Measurements from ENCODE around the gene CDON.

The CDON gene

DNA sequence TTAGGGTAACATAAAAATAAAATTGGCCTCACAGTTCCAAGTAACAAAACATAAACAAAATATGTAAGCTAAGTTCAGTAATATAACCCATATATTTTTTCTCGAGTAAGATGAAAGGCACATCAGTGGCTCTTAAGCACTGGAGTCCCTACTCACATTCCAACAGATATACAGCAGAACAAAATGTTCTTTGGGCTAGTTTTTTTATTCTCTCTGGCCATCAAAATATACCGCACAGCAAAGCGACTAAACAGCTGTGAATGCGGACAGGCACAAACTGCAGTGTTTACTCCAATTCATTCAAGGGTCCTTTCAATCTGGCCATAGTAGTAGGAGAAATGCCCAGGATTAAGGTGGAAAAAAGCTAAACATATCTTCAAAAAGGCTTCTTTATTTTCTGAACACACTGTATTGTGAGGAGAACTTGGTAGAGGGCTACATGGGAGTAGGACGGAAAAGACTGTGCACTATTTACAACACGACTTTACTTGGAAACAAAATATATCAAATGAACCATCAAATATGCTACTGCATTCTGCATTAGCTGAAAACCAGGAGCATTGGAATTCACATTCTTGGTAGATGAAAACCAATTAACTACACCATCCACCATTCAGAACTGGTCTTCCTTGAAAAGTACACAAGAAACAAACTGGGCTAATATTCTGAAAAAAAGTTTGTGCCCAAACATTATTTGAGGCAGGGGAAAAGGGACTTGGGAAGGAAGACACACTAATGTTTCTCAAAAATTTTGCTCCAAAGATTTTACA lies 4.4 kb downstream of the CDON start:
- TF ChIP-seq, protein P1, sequence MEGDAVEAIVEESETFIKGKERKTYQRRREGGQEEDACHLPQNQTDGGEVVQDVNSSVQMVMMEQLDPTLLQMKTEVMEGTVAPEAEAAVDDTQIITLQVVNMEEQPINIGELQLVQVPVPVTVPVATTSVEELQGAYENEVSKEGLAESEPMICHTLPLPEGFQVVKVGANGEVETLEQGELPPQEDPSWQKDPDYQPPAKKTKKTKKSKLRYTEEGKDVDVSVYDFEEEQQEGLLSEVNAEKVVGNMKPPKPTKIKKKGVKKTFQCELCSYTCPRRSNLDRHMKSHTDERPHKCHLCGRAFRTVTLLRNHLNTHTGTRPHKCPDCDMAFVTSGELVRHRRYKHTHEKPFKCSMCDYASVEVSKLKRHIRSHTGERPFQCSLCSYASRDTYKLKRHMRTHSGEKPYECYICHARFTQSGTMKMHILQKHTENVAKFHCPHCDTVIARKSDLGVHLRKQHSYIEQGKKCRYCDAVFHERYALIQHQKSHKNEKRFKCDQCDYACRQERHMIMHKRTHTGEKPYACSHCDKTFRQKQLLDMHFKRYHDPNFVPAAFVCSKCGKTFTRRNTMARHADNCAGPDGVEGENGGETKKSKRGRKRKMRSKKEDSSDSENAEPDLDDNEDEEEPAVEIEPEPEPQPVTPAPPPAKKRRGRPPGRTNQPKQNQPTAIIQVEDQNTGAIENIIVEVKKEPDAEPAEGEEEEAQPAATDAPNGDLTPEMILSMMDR (IDR thresholded peaks at IDR 0.05; ENCODE audit: low read depth, low read length, missing control alignments), result no peak
- no peak overlapping the region for H3K4me3 ChIP-seq (ENCODE audit: low read depth, low read length)
- DNase-seq (ENCODE audit: low read depth), result no peak
- in situ Hi-C loops (cut with HindIII; ENCODE audit: low sequenced_read_pairs), result no loop called here

DNA sequence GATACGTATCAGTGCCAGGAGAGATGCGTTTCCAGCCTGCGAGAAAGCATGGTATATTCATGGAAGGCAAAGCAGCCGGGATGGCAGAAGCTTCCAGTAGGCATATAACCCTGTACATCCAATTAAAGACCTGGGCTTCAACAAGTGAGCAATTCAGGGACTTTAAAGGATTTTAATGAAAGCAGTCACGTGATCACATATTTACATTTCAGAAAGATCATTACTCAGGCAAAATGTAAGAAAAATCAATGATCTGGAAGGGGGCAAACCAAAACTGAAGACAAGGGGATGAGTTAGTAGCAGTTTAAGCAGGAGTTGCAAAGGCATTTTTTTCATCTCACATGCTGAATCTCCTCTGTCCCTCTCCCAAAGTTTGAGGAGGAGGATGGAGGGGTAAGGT lies 7.8 kb downstream of the CDON start:
- in situ Hi-C loops (cut with HindIII; ENCODE audit: low sequenced_read_pairs), result no loop called here
- H3K4me3 ChIP-seq (ENCODE audit: low read depth, low read length), result no peak overlapping the region
- no peak for DNase-seq (ENCODE audit: low read depth)
- TF ChIP-seq, protein P1 (IDR thresholded peaks at IDR 0.05; ENCODE audit: low read depth, low read length, missing control alignments), result no peak

- in situ Hi-C loops (cut with HindIII; ENCODE audit: low sequenced_read_pairs), result no loop called here
- no peak for DNase-seq (ENCODE audit: low read depth)
- no peak overlapping the region for H3K4me3 ChIP-seq (ENCODE audit: low read depth, low read length)
- TF ChIP-seq, protein P1 (IDR thresholded peaks at IDR 0.05; ENCODE audit: low read depth, low read length, missing control alignments), result no peak
Observed at GRCh38 chr11:126054408-126054807, 8.3 kb downstream of the CDON start.

- TF ChIP-seq, protein P1 (IDR thresholded peaks at IDR 0.05; ENCODE audit: low read depth, low read length, missing control alignments), result no peak
- DNase-seq (ENCODE audit: low read depth), result no peak
- H3K4me3 ChIP-seq (ENCODE audit: low read depth, low read length), result no peak overlapping the region
- in situ Hi-C loops (cut with HindIII; ENCODE audit: low sequenced_read_pairs), result no loop called here
Observed at GRCh38 chr11:126053415-126054286, 9.0 kb downstream of the CDON start.

DNA sequence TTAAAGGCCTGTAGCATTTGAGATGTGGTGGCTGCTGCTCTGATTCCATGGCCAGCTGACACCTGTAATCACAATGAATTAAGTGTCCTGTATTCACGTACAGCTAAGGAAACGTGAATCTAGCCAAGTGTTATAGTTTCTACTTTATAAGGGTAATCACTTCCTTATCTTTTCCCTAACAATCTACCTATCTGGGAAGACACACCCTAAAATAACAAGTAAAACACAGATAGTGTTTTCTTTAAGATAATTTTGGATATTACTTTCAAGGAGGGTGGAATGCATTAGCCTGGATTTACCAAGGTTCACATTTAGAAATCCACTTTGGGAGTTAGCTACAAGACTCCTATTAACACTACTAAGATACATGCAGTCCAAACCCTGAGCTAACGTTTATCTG lies 11.5 kb downstream of the CDON start:
- TF ChIP-seq, protein P1 (IDR thresholded peaks at IDR 0.05; ENCODE audit: low read depth, low read length, missing control alignments), result no peak
- no peak for DNase-seq (ENCODE audit: low read depth)
- no peak overlapping the region for H3K4me3 ChIP-seq (ENCODE audit: low read depth, low read length)
- in situ Hi-C loops (cut with HindIII; ENCODE audit: low sequenced_read_pairs), result no loop called here

GRCh38 chr11:126049159-126049558 lies 13.5 kb downstream of the CDON start:
- TF ChIP-seq, protein P1 (IDR thresholded peaks at IDR 0.05; ENCODE audit: low read depth, low read length, missing control alignments), result no peak

More at GRCh38 chr11:126049159-126049558, 13.5 kb downstream of the CDON start:
- DNase-seq (ENCODE audit: low read depth), result no peak
- in situ Hi-C loops (cut with HindIII; ENCODE audit: low sequenced_read_pairs), result no loop called here
- H3K4me3 ChIP-seq (ENCODE audit: low read depth, low read length), result no peak overlapping the region
